NT2/D1 (cell line): ENCODE data around the gene NR2C2.
A peak's percentile ranks its signal among the peaks of the same experiment; 100 is the strongest.

ENCODE experiments used
- DNase-seq: peaks from one replicate; pipeline ENCODE4 v3.0.0-alpha.2; 2011; ENCODE audit warnings: low read depth, low spot score
- H3K27me3 ChIP-seq: 2 replicates; pipeline ENCODE4 v1.6.0; 2011; ENCODE audit warnings: mild to moderate bottlenecking; ENCODE audit not compliant: insufficient read length, insufficient read depth
- H3K36me3 ChIP-seq: 2 replicates; pipeline ENCODE4 v1.6.1; 2011; ENCODE audit warnings: mild to moderate bottlenecking, low read length, mixed read lengths; ENCODE audit not compliant: insufficient read depth, insufficient read length
- H3K4me1 ChIP-seq: 2 replicates; pipeline ENCODE4 v1.5.1; 2011; ENCODE audit not compliant: insufficient read depth, insufficient read length
- H3K4me3 ChIP-seq: 2 replicates; pipeline ENCODE4 v1.5.1; 2011; ENCODE audit warnings: low read depth; ENCODE audit not compliant: insufficient read length
- H3K9ac ChIP-seq: 2 replicates; pipeline ENCODE4 v1.6.0; 2011; ENCODE audit warnings: low read depth; ENCODE audit not compliant: insufficient read length
- H3K9me3 ChIP-seq: 2 replicates; pipeline ENCODE4 v1.5.1; 2011; ENCODE audit warnings: mild to moderate bottlenecking, low read length; ENCODE audit not compliant: insufficient read depth
- SUZ12 ChIP-seq: IDR thresholded peaks from 2 replicates; pipeline ENCODE4 v1.6.1; 2011; ENCODE audit not compliant: insufficient read length, insufficient read depth; ENCODE audit errors: extremely low read depth
- YY1 ChIP-seq: IDR thresholded peaks from 2 replicates; pipeline ENCODE4 v1.6.1; 2011; ENCODE audit not compliant: insufficient read length, insufficient read depth
- ZNF274 ChIP-seq: IDR thresholded peaks from 2 replicates; pipeline ENCODE4 v1.6.1; 2011; ENCODE audit warnings: mild to moderate bottlenecking, low read depth, low read length

Gene NR2C2

DNA sequence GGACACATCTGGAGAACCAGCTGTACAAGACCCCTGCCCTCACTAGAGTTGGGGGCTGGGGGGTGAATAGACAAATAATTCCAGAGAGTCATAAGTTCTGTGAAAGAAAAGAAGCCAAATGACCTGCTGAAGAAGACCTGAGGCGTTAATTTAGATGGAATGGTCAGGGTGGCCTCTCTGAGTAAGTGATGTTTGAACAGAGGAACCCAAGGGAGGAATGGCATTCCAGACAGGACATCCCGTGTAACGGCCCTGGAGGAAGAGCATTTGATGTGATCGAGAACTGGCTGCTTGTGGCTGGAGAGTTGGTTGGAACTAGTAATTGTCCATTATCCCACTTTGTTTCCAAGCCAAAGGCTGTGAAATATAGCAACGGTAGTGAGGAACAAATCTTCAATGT, 1.7 kb downstream of the NR2C2 start:
- no peak for TF ChIP-seq YY1
- TF ChIP-seq ZNF274 = no peak
- TF ChIP-seq SUZ12 = no peak
- Histone ChIP-seq H3K9ac (peak overlapping the region; percentile 79), H3K27me3 (no peaks in the 10 kb centered on the region), H3K9me3 (no peaks in the 10 kb centered on the region), H3K4me1 (peaks cover 1% of the 10 kb centered on the region), H3K4me3 (peak overlapping the region; percentile 48), H3K36me3 (peaks cover 26% of the 10 kb centered on the region)
- DNase-seq = no peak

DNA sequence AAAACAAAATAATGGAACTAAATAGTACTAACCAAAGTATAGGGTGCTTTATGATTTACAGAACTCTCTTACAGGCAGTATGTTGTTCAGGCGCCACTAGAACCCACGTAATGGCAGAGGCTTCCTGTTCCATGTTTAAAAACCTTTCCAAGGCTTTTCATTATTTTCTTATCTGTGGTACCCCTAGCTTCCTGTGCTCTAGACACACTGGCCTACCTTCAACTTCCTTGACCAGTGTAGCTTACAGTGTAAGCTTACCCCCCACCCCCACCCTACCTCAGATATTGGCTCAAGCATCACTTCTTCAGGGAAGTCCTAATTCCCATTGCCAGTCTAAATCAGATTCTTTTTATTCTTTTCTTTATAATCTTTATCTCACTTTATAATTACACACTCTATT, 2.9 kb downstream of the NR2C2 start:
- TF ChIP-seq YY1 (no peak), SUZ12 (no peak), ZNF274 (no peak)
- Histone ChIP-seq H3K4me1 (peaks cover 1% of the 10 kb centered on the region), H3K27me3 (no peaks in the 10 kb centered on the region), H3K9me3 (no peaks in the 10 kb centered on the region), H3K9ac (no peak overlapping the region), H3K36me3 (peaks cover 14% of the 10 kb centered on the region), H3K4me3 (no peak overlapping the region)
- DNase-seq = no peak

DNA sequence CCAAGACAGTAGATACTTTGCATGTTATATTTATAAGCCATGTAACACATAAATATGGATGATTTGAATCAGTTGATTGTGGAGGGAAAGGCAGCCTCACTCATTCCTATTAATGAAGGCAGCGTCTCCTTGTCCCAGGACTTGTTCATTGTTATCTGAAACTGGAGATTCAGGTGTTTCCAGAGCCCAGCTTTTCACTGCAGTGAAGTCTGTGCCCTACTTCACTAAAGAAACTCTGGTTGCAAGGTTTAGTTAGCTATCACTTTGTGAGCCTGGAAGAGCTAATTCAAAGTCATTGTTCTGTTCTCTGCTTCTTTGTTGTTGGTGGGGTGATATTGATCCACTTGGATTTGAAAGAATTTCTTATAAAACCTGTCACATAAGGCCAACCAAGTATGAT, 9.8 kb downstream of the NR2C2 start:
- no peak overlapping the region for H3K9ac ChIP-seq
- no peak for DNase-seq

DNA sequence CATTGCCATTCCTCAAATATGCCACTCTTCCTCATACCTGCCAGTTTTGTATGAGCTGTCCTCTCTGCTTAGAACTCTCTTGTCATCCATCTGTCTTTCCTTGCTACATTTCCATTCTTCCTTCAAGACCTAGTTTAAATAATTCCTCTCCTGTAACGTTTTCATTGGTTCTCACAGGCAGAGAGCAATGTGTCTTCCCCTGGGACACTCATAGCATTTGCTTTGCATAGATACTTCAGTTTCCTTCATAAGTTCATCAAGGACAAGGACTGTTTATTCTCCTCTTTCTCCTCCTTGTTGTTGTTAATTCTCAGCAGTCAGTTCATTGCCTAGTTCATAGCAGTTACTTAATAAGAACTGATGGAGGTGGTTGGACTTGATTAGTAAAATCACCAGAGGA, 10.5 kb downstream of the NR2C2 start:
- H3K9ac ChIP-seq = no peak overlapping the region
- TF ChIP-seq YY1 = no peak
- peaks cover 15% of the 10 kb centered on the region for H3K36me3 ChIP-seq
- no peaks in the 10 kb centered on the region for H3K4me1 ChIP-seq
- no peaks in the 10 kb centered on the region for H3K9me3 ChIP-seq
- no peaks in the 10 kb centered on the region for H3K27me3 ChIP-seq
- no peak overlapping the region for H3K4me3 ChIP-seq
- no peak for DNase-seq

More for the DNA sequence above, 9.8 kb downstream of the NR2C2 start:
- TF ChIP-seq SUZ12 = no peak
- TF ChIP-seq ZNF274 = no peak
- TF ChIP-seq YY1 = no peak
- Histone ChIP-seq H3K4me3 (no peak overlapping the region), H3K27me3 (no peaks in the 10 kb centered on the region), H3K36me3 (peaks cover 7% of the 10 kb centered on the region), H3K4me1 (no peaks in the 10 kb centered on the region), H3K9me3 (no peaks in the 10 kb centered on the region)

- H3K27me3 ChIP-seq = no peaks in the 10 kb centered on the region
- no peak overlapping the region for H3K4me3 ChIP-seq
- H3K9ac ChIP-seq = no peak overlapping the region
- TF ChIP-seq YY1 (no peak), ZNF274 (no peak), SUZ12 (no peak)
- H3K36me3 ChIP-seq = peaks cover 18% of the 10 kb centered on the region
- H3K9me3 ChIP-seq = no peaks in the 10 kb centered on the region
- no peaks in the 10 kb centered on the region for H3K4me1 ChIP-seq
- no peak for DNase-seq
These were observed 12.1 kb downstream of the NR2C2 start for GRCh38 chr3:14959359-14959943.

GRCh38 chr3:14962762-14963161, 15.4 kb downstream of the NR2C2 start:
- peaks cover 26% of the 10 kb centered on the region for H3K36me3 ChIP-seq
- no peak for DNase-seq

GRCh38 chr3:14967285-14967684, 19.9 kb downstream of the NR2C2 start:
- no peak for DNase-seq
- TF ChIP-seq SUZ12 (no peak), YY1 (no peak), ZNF274 (no peak)
- H3K9ac ChIP-seq = no peak overlapping the region
- H3K9me3 ChIP-seq = no peaks in the 10 kb centered on the region
- H3K4me1 ChIP-seq = no peaks in the 10 kb centered on the region
- H3K27me3 ChIP-seq = no peaks in the 10 kb centered on the region
- no peak overlapping the region for H3K4me3 ChIP-seq
- H3K36me3 ChIP-seq = peaks cover 23% of the 10 kb centered on the region

More at GRCh38 chr3:14962762-14963161, 15.4 kb downstream of the NR2C2 start:
- H3K9me3 ChIP-seq = no peaks in the 10 kb centered on the region
- TF ChIP-seq SUZ12 = no peak
- no peak for TF ChIP-seq YY1
- no peak for TF ChIP-seq ZNF274
- H3K9ac ChIP-seq = no peak overlapping the region
- H3K4me1 ChIP-seq = no peaks in the 10 kb centered on the region
- no peaks in the 10 kb centered on the region for H3K27me3 ChIP-seq
- H3K4me3 ChIP-seq = no peak overlapping the region

DNA sequence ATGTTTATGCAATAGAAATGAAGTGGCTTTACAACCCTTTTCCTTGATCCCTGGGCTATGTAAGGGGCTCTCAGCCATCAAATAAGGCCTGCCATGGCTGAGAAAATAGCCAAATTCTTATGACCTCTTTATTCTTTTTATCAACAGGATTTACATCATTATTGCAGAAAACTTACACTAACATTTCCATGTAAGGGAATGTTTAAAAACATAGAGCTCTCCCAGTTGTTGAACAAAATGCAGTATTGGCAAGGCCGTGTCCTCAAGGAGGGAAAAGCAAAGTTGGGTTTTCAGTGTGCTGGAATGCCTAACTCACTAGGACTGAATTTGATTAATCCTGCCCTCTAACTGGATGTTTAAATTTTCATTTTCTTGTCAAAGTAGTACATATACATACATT, 22.3 kb downstream of the NR2C2 start:
- no peaks in the 10 kb centered on the region for H3K4me1 ChIP-seq
- H3K9me3 ChIP-seq = no peaks in the 10 kb centered on the region
- no peak for DNase-seq
- peaks cover 27% of the 10 kb centered on the region for H3K36me3 ChIP-seq
- no peaks in the 10 kb centered on the region for H3K27me3 ChIP-seq
- no peak overlapping the region for H3K4me3 ChIP-seq
- TF ChIP-seq YY1 = no peak
- no peak for TF ChIP-seq SUZ12
- H3K9ac ChIP-seq = no peak overlapping the region
